DND-41 (cell line): Measurements from ENCODE around the gene WDFY4.

ENCODE experiments used
- ATAC-seq: fragments of 200-7000 bp; cut with Tn5 transposase; 3 replicates; pipeline ENCODE4 v1.9.1; 2021; ENCODE audit warnings: low read depth; ENCODE audit not compliant: insufficient read depth
- DNase-seq: peaks from one replicate; pipeline ENCODE4 v3.0.0-alpha.2; 2020
- H2AFZ ChIP-seq: 2 replicates; pipeline ENCODE4 v1.6.0; 2012; ENCODE audit warnings: low read depth, low read length
- H3K27ac ChIP-seq: 2 replicates; pipeline ENCODE4 v1.5.1; 2012; ENCODE audit warnings: low read length, inconsistent platforms
- H3K27me3 ChIP-seq: fragments of 200-600 bp; sonication (generic); 2 replicates; pipeline ENCODE4 v1.6.0; 2012; ENCODE audit warnings: low read length, mild to moderate bottlenecking, inconsistent platforms; ENCODE audit not compliant: insufficient read depth, poor library complexity
- H3K36me3 ChIP-seq: 2 replicates; pipeline ENCODE4 v1.5.1; 2012; ENCODE audit warnings: low read length, inconsistent platforms; ENCODE audit not compliant: insufficient read depth
- H3K4me1 ChIP-seq: 2 replicates; pipeline ENCODE4 v1.5.1; 2012; ENCODE audit warnings: mild to moderate bottlenecking, low read length; ENCODE audit not compliant: insufficient read depth
- H3K4me2 ChIP-seq: 2 replicates; pipeline ENCODE4 v1.6.0; 2012; ENCODE audit warnings: mild to moderate bottlenecking, moderate library complexity, low read length, inconsistent platforms; ENCODE audit not compliant: insufficient read depth
- H3K4me3 ChIP-seq, 2 experiments: fragments of 200-600 bp in 1 of 2; shearing (Covaris generic) in 1 of 2; 2 replicates each; pipeline ENCODE4 v1.5.1; 2012 to 2016; ENCODE audit warnings: inconsistent platforms in 2 of 2, low read length in 2 of 2, mild to moderate bottlenecking in 2 of 2, low read depth in 1 of 2, moderate library complexity in 1 of 2
- H3K79me2 ChIP-seq: 2 replicates; pipeline ENCODE4 v1.6.0; 2012; ENCODE audit warnings: low read length, inconsistent platforms; ENCODE audit not compliant: insufficient read depth
- H3K9ac ChIP-seq: 2 replicates; pipeline ENCODE4 v1.6.0; 2012; ENCODE audit warnings: low read depth, mild to moderate bottlenecking, inconsistent platforms, low read length, moderate library complexity
- H3K9me3 ChIP-seq: 2 replicates; pipeline ENCODE4 v1.5.1; 2012; ENCODE audit warnings: low read length, moderate library complexity, mild to moderate bottlenecking, inconsistent platforms; ENCODE audit not compliant: insufficient read depth, severe bottlenecking
- H4K20me1 ChIP-seq: 2 replicates; pipeline ENCODE4 v1.6.0; 2012; ENCODE audit warnings: low read length; ENCODE audit not compliant: insufficient read depth
- CTCF ChIP-seq: IDR thresholded peaks from 2 replicates; pipeline ENCODE4 v1.5.1; 2012; ENCODE audit warnings: borderline replicate concordance, low read length, moderate library complexity, mild to moderate bottlenecking; ENCODE audit not compliant: poor library complexity, severe bottlenecking; ENCODE audit errors: extremely low read depth
- EZH2 ChIP-seq: IDR thresholded peaks from 3 replicates; pipeline ENCODE4 v1.6.1; 2012; ENCODE audit warnings: borderline replicate concordance, low read depth, mild to moderate bottlenecking, moderate library complexity, low read length, inconsistent platforms; ENCODE audit not compliant: severe bottlenecking

WDFY4 gene

GRCh38 chr10:48659790-48660189 is 24.9 kb upstream of the WDFY4 start:
- ATAC-seq (no peak), DNase-seq (no peak)
- Histone ChIP-seq H3K4me3 (no peak overlapping the region), H4K20me1 (peaks cover 7% of the 10 kb centered on the region; the same call in 1 of the 2 replicates), H3K27ac (no peak overlapping the region), H2AFZ (no peak overlapping the region), H3K79me2 (no peaks in the 10 kb centered on the region), H3K9ac (no peak overlapping the region), H3K36me3 (no peaks in the 10 kb centered on the region), H3K9me3 (no peaks in the 10 kb centered on the region), H3K27me3 (peaks cover 12% of the 10 kb centered on the region), H3K4me1 (peaks cover 12% of the 10 kb centered on the region), H3K4me2 (no peak overlapping the region)
- no peak for TF ChIP-seq EZH2
- TF ChIP-seq CTCF = peak; percentile 24

- H2AFZ ChIP-seq = no peak overlapping the region
- H3K79me2 ChIP-seq = no peaks in the 10 kb centered on the region
- no peaks in the 10 kb centered on the region for H3K9me3 ChIP-seq
- no peaks in the 10 kb centered on the region for H4K20me1 ChIP-seq
- no peaks in the 10 kb centered on the region for H3K36me3 ChIP-seq
- no peak overlapping the region for H3K9ac ChIP-seq
- DNase-seq (no peak), ATAC-seq (no peak)
- no peak overlapping the region for H3K4me2 ChIP-seq
- TF ChIP-seq CTCF (no peak), EZH2 (no peak)
- H3K27ac ChIP-seq = no peak overlapping the region
- peaks cover 4% of the 10 kb centered on the region for H3K4me1 ChIP-seq
- H3K4me3 ChIP-seq = no peak overlapping the region
- H3K27me3 ChIP-seq = peaks cover 12% of the 10 kb centered on the region
Measured at GRCh38 chr10:48661441-48661840, 23.2 kb upstream of the WDFY4 start.

GRCh38 chr10:48667960-48668590 is 16.6 kb upstream of the WDFY4 start:
- ATAC-seq = no peak
- Histone ChIP-seq H4K20me1 (no peaks in the 10 kb centered on the region), H3K9ac (no peak overlapping the region), H3K27ac (no peak overlapping the region), H3K79me2 (no peaks in the 10 kb centered on the region), H3K4me1 (no peaks in the 10 kb centered on the region), H3K27me3 (peaks cover 2% of the 10 kb centered on the region), H3K4me3 (no peak overlapping the region), H2AFZ (no peak overlapping the region), H3K9me3 (no peaks in the 10 kb centered on the region), H3K4me2 (no peak overlapping the region), H3K36me3 (no peaks in the 10 kb centered on the region)
- DNase-seq = no peak
- TF ChIP-seq EZH2 (no peak), CTCF (no peak)
